Measurements from ENCODE around the gene POLE.

- TF ChIP-seq, protein P1, sequence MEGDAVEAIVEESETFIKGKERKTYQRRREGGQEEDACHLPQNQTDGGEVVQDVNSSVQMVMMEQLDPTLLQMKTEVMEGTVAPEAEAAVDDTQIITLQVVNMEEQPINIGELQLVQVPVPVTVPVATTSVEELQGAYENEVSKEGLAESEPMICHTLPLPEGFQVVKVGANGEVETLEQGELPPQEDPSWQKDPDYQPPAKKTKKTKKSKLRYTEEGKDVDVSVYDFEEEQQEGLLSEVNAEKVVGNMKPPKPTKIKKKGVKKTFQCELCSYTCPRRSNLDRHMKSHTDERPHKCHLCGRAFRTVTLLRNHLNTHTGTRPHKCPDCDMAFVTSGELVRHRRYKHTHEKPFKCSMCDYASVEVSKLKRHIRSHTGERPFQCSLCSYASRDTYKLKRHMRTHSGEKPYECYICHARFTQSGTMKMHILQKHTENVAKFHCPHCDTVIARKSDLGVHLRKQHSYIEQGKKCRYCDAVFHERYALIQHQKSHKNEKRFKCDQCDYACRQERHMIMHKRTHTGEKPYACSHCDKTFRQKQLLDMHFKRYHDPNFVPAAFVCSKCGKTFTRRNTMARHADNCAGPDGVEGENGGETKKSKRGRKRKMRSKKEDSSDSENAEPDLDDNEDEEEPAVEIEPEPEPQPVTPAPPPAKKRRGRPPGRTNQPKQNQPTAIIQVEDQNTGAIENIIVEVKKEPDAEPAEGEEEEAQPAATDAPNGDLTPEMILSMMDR (IDR thresholded peaks at IDR 0.05), result no peak
- TF ChIP-seq POLR2A (IDR thresholded peaks at IDR 0.05), result no peak
These were observed 68.5 kb downstream of the POLE start, which contains the start of gene P2RX2 for GRCh38 chr12:132618683-132619043.

All from thyroid gland (tissue), 4 donors.